ENCODE results near the gene CPA5. TPM values are rescaled to one million over a fixed set of nuclear protein-coding genes. Genes with fewer than 3 reads are reported as not detected.

The CPA5 gene
- total RNA-seq, 1 donor from 2014 or later = not detected

DNA sequence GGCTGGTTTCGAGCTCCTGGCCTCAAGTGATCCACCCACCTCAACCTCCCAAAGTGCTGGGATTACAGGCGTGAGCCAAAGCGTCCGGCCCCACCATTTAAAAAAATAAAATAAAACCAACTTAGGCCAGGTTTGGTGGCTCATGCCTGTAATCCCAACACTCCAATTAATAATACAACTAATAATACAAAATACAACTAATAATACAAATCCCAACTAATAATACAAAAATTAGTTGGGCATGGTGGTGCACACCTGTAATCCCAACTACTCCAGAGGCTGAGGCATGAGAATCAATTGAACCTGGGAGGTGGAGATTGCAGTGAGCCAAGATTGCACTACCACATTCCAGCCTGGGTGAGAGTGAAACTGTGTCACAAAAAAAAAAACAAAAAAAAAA, 68.6 kb downstream of the CPA5 start:
- Histone ChIP-seq H3K36me3 (ENCODE audit: control insufficient read depth, insufficient read depth, low read length) (no peaks in the 10 kb centered on the region), H3K27me3 (ENCODE audit: control insufficient read depth, insufficient read depth, low read length) (no peaks in the 10 kb centered on the region), H3K4me3 (ENCODE audit: low read depth, low read length) (no peak overlapping the region)
- TF ChIP-seq, protein P1, sequence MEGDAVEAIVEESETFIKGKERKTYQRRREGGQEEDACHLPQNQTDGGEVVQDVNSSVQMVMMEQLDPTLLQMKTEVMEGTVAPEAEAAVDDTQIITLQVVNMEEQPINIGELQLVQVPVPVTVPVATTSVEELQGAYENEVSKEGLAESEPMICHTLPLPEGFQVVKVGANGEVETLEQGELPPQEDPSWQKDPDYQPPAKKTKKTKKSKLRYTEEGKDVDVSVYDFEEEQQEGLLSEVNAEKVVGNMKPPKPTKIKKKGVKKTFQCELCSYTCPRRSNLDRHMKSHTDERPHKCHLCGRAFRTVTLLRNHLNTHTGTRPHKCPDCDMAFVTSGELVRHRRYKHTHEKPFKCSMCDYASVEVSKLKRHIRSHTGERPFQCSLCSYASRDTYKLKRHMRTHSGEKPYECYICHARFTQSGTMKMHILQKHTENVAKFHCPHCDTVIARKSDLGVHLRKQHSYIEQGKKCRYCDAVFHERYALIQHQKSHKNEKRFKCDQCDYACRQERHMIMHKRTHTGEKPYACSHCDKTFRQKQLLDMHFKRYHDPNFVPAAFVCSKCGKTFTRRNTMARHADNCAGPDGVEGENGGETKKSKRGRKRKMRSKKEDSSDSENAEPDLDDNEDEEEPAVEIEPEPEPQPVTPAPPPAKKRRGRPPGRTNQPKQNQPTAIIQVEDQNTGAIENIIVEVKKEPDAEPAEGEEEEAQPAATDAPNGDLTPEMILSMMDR (IDR thresholded peaks at IDR 0.05; ENCODE audit: insufficient read depth, low read length, severe bottlenecking) = no peak
- DNase-seq (ENCODE audit: low read depth) = no peak
- no peak for FAIRE-seq

DNA sequence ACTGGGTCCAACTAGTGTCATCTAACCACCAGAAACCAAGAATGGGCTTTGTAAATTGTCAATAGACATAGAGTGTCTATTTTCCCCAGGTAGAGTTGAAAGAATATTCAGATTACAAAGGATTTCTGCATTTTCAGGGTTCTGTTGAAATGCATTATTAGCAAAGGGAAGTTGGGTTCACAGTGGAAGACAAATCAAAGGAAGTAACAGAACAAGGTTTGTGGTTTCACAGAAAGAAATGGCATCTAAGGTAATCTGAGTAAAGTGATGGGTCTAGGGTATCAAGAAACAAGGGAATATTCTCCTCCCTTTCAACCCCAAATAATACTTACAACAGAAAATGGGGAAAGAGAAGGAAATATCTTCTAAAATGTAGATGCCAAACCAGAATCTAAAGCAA, 70.4 kb downstream of the CPA5 start:
- no peak for FAIRE-seq

DNA sequence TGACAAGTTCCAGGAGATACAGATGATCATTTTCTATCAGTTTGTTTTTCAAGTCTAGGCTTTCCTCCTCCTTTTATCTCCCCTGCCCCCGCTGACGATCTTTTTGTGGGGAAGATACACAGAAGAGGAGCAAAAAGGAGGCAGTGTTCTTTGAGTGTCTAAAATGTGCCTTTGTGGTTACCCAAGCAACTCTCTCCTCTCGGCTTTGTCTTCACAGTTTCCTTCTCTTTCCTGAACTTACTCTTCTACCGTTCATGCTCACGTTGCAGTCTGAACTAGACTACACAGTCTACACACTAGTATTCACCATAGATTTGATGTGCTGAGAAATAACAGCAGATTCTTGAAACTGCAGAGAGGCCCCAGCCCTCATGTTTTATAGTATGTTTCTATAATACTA, 72.6 kb downstream of the CPA5 start:
- Histone ChIP-seq H3K36me3 (ENCODE audit: control insufficient read depth, insufficient read depth, low read length) (no peaks in the 10 kb centered on the region), H3K4me3 (ENCODE audit: low read depth, low read length) (no peak overlapping the region), H3K27me3 (ENCODE audit: control insufficient read depth, insufficient read depth, low read length) (no peaks in the 10 kb centered on the region)
- no peak for DNase-seq (ENCODE audit: low read depth)
- TF ChIP-seq, protein P1 (IDR thresholded peaks at IDR 0.05; ENCODE audit: insufficient read depth, low read length, severe bottlenecking) = no peak
- no peak for FAIRE-seq

More for the DNA sequence above, 70.4 kb downstream of the CPA5 start:
- Histone ChIP-seq H3K27me3 (ENCODE audit: control insufficient read depth, insufficient read depth, low read length) (no peaks in the 10 kb centered on the region), H3K36me3 (ENCODE audit: control insufficient read depth, insufficient read depth, low read length) (no peaks in the 10 kb centered on the region), H3K4me3 (ENCODE audit: low read depth, low read length) (no peak overlapping the region)
- TF ChIP-seq, protein P1 (IDR thresholded peaks at IDR 0.05; ENCODE audit: insufficient read depth, low read length, severe bottlenecking) = no peak
- DNase-seq (ENCODE audit: low read depth) = no peak

DNA sequence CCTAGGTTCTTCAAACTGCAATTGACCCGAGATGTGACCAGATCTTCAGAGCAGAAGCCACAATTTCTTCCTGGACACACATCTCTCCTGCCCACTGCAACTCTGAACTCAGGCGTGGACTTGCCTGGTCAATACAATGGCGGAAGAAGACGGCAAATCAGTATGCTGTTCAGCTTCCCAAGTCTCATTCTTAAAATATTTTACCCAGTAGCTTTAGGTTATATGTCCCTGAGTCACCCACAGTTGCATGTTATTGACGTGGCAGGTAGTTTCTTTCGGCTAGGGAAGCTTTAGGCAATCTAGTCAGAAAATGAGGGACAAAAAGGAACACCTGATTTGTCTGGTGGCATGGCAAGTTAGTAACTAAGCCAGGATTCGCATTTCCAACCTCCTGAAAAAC, 73.7 kb downstream of the CPA5 start:
- H3K4me3 ChIP-seq (ENCODE audit: low read depth, low read length) = no peak overlapping the region
- TF ChIP-seq, protein P1 (IDR thresholded peaks at IDR 0.05; ENCODE audit: insufficient read depth, low read length, severe bottlenecking) = no peak
- FAIRE-seq (peak; percentile 52), DNase-seq (ENCODE audit: low read depth) (peak; percentile 94)
- H3K36me3 ChIP-seq (ENCODE audit: control insufficient read depth, insufficient read depth, low read length) = no peaks in the 10 kb centered on the region
- no peaks in the 10 kb centered on the region for H3K27me3 ChIP-seq (ENCODE audit: control insufficient read depth, insufficient read depth, low read length)

Other genes with a start within 250 kb of the CPA5 start
- gene TMEM209, start 139.4 kb upstream of the CPA5 start, total RNA-seq = 7.4 and 9.5 TPM in 2 replicates
- not detected in 2 replicates for gene SSMEM1, start 137.0 kb upstream of the CPA5 start, total RNA-seq
- gene CPA2, start 78.0 kb upstream of the CPA5 start, total RNA-seq = not detected in 2 replicates
- 5.3 and 5.6 TPM in 2 replicates for gene CPA4, start 51.7 kb upstream of the CPA5 start, total RNA-seq
- gene CPA1, start 35.7 kb downstream of the CPA5 start, total RNA-seq = not detected in 2 replicates
- gene CEP41, start 96.2 kb downstream of the CPA5 start, total RNA-seq = 3.1 and 4.2 TPM in 2 replicates
- 6.4 and 11.8 TPM in 2 replicates for gene MEST, start 147.3 kb downstream of the CPA5 start, total RNA-seq

All from bronchial epithelial cell (primary cell).